Stimulated activated CD8-positive, alpha-beta memory T cell treated with anti-CD3 and anti-CD28 coated beads, Interleukin-15, amount 100 ng/mL, for 24 hours (primary cell): Measurements from ENCODE around the gene C11orf86.
"Not testable (repeated sequence)": the region's sequence is repeated elsewhere in the genome, so short reads cannot be mapped to it uniquely, and the experiment has no call there.

ENCODE experiments used
- DNase-seq: peaks from one replicate; pipeline ENCODE4 v3.0.0-alpha.2; 2020; ENCODE audit warnings: low read depth

Gene C11orf86

GRCh38 chr11:66989360-66989759 is 14.3 kb downstream of the C11orf86 start:
- not testable (repeated sequence) for DNase-seq

- no peak for DNase-seq
Measured at GRCh38 chr11:66992041-66992440, 16.9 kb downstream of the C11orf86 start.

GRCh38 chr11:66996609-66997273 is 21.6 kb downstream of the C11orf86 start:
- DNase-seq = no peak

- no peak for DNase-seq
Measured at GRCh38 chr11:66999555-66999954, 24.5 kb downstream of the C11orf86 start.

GRCh38 chr11:67001332-67001731 is 26.2 kb downstream of the C11orf86 start:
- DNase-seq = no peak

GRCh38 chr11:67002297-67002913 is 27.3 kb downstream of the C11orf86 start:
- DNase-seq = no peak

GRCh38 chr11:67002921-67003411 is 27.9 kb downstream of the C11orf86 start:
- DNase-seq = no peak

GRCh38 chr11:67005200-67005599 is 30.1 kb downstream of the C11orf86 start:
- DNase-seq = not testable (repeated sequence)

- no peak for DNase-seq
Measured at GRCh38 chr11:67006029-67006884, 31.2 kb downstream of the C11orf86 start.

- no peak for DNase-seq
Measured at GRCh38 chr11:67007126-67007525, 32.0 kb downstream of the C11orf86 start.

- no peak for DNase-seq
Measured at GRCh38 chr11:67010296-67010905, 35.3 kb downstream of the C11orf86 start.

- no peak for DNase-seq
Measured at GRCh38 chr11:67013511-67014045, 38.5 kb downstream of the C11orf86 start.

GRCh38 chr11:67014343-67014742 is 39.2 kb downstream of the C11orf86 start:
- no peak for DNase-seq

- DNase-seq = no peak
Measured at GRCh38 chr11:67015048-67015447, 39.9 kb downstream of the C11orf86 start.

GRCh38 chr11:67016550-67016949 is 41.4 kb downstream of the C11orf86 start:
- DNase-seq = no peak

- no peak for DNase-seq
Measured at GRCh38 chr11:67020949-67021348, 45.8 kb downstream of the C11orf86 start.

- DNase-seq = no peak
Measured at GRCh38 chr11:67022341-67022933, 47.3 kb downstream of the C11orf86 start.

GRCh38 chr11:67022961-67023956 is 48.2 kb downstream of the C11orf86 start, which contains the start of gene SYT12:
Gene SYT12 (plus strand): TSS chr11:67023134. CDS start chr11:67030145, 7,011 bp downstream.
- no peak for DNase-seq

- DNase-seq = no peak
Measured at GRCh38 chr11:67023957-67024353, 48.9 kb downstream of the C11orf86 start.

GRCh38 chr11:67024410-67024809 is 49.3 kb downstream of the C11orf86 start:
- no peak for DNase-seq
